H1 (cell line): ENCODE measurements around the gene POLN. TPM values are rescaled to one million over a fixed set of nuclear protein-coding genes. Genes with fewer than 3 reads are reported as not detected.

ENCODE experiments used
- CTCF ChIA-PET: fragments of 300-600 bp; sonication (Branson Sonifier 250); formaldehyde crosslinking; loops from one replicate; lab custom pipeline; 2021; ENCODE audit not compliant: partially characterized antibody; lab: Charles Lee
- POLR2A ChIA-PET: fragments of 300-600 bp; sonication (Branson Sonifier 250); formaldehyde crosslinking; loops from one replicate; lab custom pipeline; 2021; ENCODE audit warnings: inconsistent platforms; ENCODE audit not compliant: partially characterized antibody; lab: Charles Lee
- DNase-seq, 2 experiments: peaks; one replicate each; pipeline versions ENCODE4 v3.0.0 to v3.0.0-alpha.2; 2010 to 2022; ENCODE audit warnings: low spot score in 2 of 2, low read depth in 1 of 2, mixed read lengths in 1 of 2
- FAIRE-seq: peaks from 2 replicates; lab custom pipeline; 2011; peaks lifted over from hg19 to GRCh38; lab: Jason Lieb, UNC
- H2AFZ ChIP-seq: 2 replicates; pipeline ENCODE4 v1.8.1; 2012; ENCODE audit warnings: low read length, inconsistent platforms
- H2AK5ac ChIP-seq: 2 replicates; pipeline ENCODE4 v1.6.1; 2013; ENCODE audit warnings: low read depth, low read length
- H2BK120ac ChIP-seq: replicated peaks from 2 replicates; pipeline ENCODE3; 2013; ENCODE audit warnings: low read depth, low read length, inconsistent platforms
- H2BK12ac ChIP-seq: 2 replicates; pipeline ENCODE4 v1.6.1; 2013; ENCODE audit warnings: low read depth, low read length
- H2BK15ac ChIP-seq: 2 replicates; pipeline ENCODE4 v1.6.1; 2013; ENCODE audit warnings: low read length
- H2BK20ac ChIP-seq: 2 replicates; pipeline ENCODE4 v1.6.1; 2013; ENCODE audit warnings: low read length
- H2BK5ac ChIP-seq: 2 replicates; pipeline ENCODE4 v1.6.1; 2013; ENCODE audit warnings: low read depth, low read length
- H3K14ac ChIP-seq: 2 replicates; pipeline ENCODE4 v1.6.1; 2013; ENCODE audit warnings: inconsistent platforms; ENCODE audit not compliant: insufficient read length
- H3K18ac ChIP-seq: 2 replicates; pipeline ENCODE4 v1.6.1; 2013; ENCODE audit warnings: low read length; ENCODE audit errors: extremely low read depth
- H3K23ac ChIP-seq: 2 replicates; pipeline ENCODE4 v1.6.1; 2013; ENCODE audit warnings: inconsistent platforms; ENCODE audit not compliant: insufficient read length
- H3K23me2 ChIP-seq: 2 replicates; pipeline ENCODE4 v1.6.1; 2013; ENCODE audit warnings: low read depth, low read length
- H3K27ac ChIP-seq: 2 replicates; pipeline ENCODE4 v1.6.1; 2011; ENCODE audit warnings: low read depth, low read length, inconsistent platforms
- H3K27me3 ChIP-seq, 4 experiments: replicated peaks in 1 of 4; 1 replicate in 1 of 4; 2 replicates in 3 of 4; pipeline versions ENCODE4 v1.6.1 to v1.8.1; 2011 to 2013; ENCODE audit warnings: low read length in 3 of 4, mild to moderate bottlenecking in 3 of 4, inconsistent platforms in 2 of 4, mixed read lengths in 2 of 4, moderate library complexity in 1 of 4; ENCODE audit not compliant: control insufficient read depth in 3 of 4, insufficient read depth in 3 of 4; ENCODE audit errors: extremely low read depth in 1 of 4
- H3K36me3 ChIP-seq, 4 experiments: 2 replicates each; pipeline versions ENCODE4 v1.6.1 to v1.8.1; 2011 to 2013; ENCODE audit warnings: mild to moderate bottlenecking in 4 of 4, low read length in 3 of 4, moderate library complexity in 2 of 4, control low read depth in 1 of 4, inconsistent platforms in 1 of 4; ENCODE audit not compliant: insufficient read depth in 4 of 4, control insufficient read depth in 2 of 4
- H3K4ac ChIP-seq: replicated peaks from 2 replicates; pipeline ENCODE3; 2013; ENCODE audit warnings: low read length, low read depth, mixed read lengths, inconsistent platforms; ENCODE audit not compliant: insufficient read length
- H3K4me1 ChIP-seq, 4 experiments: replicated peaks in 1 of 4; 1 replicate in 1 of 4; 2 replicates in 3 of 4; pipeline versions ENCODE4 v1.6.1 to v1.8.1; 2011 to 2013; ENCODE audit warnings: low read length in 3 of 4, inconsistent platforms in 2 of 4, mixed read lengths in 1 of 4; ENCODE audit not compliant: insufficient read depth in 4 of 4, control insufficient read depth in 3 of 4
- H3K4me2 ChIP-seq, 2 experiments: 2 replicates each; pipeline versions ENCODE4 v1.6.1 to v1.8.1; 2011 to 2013; ENCODE audit warnings: low read depth in 2 of 2, low read length in 2 of 2, control low read depth in 1 of 2, inconsistent platforms in 1 of 2, mild to moderate bottlenecking in 1 of 2; ENCODE audit not compliant: insufficient read depth in 1 of 2
- H3K4me3 ChIP-seq, 4 experiments: fragments of 200-600, 300-600 bp in 1 of 4; sonication (generic), shearing (Covaris generic), sonication (Bioruptor Twin) in 1 of 4; 2 replicates each; pipeline versions ENCODE4 v1.5.1 to v1.8.1; 2011 to 2016; ENCODE audit warnings: low read length in 4 of 4, low read depth in 3 of 4, control low read depth in 2 of 4, inconsistent platforms in 2 of 4, mild to moderate bottlenecking in 2 of 4, mixed read lengths in 1 of 4, moderate library complexity in 1 of 4; ENCODE audit not compliant: insufficient read depth in 2 of 4; ENCODE audit errors: extremely low read depth in 1 of 4
- H3K56ac ChIP-seq: replicated peaks from 2 replicates; pipeline ENCODE3; 2013; ENCODE audit warnings: low read depth, mild to moderate bottlenecking, mixed read lengths, low read length, inconsistent platforms; ENCODE audit not compliant: insufficient read length
- H3K79me1 ChIP-seq: 2 replicates; pipeline ENCODE4 v1.6.1; 2013; ENCODE audit warnings: low read depth, low read length, control low read depth
- H3K79me2 ChIP-seq, 2 experiments: 2 replicates each; pipeline versions ENCODE4 v1.6.1 to v1.8.1; 2012 to 2013; ENCODE audit warnings: low read length in 2 of 2, mild to moderate bottlenecking in 2 of 2, inconsistent platforms in 1 of 2; ENCODE audit not compliant: insufficient read depth in 2 of 2, control insufficient read depth in 1 of 2
- H3K9ac ChIP-seq, 4 experiments: replicated peaks in 1 of 4; 1 replicate in 1 of 4; 2 replicates in 3 of 4; pipeline versions ENCODE4 v1.6.1 to v1.8.1; 2011 to 2013; ENCODE audit warnings: low read depth in 3 of 4, low read length in 3 of 4, control low read depth in 2 of 4, mild to moderate bottlenecking in 2 of 4, moderate library complexity in 2 of 4, inconsistent platforms in 1 of 4; ENCODE audit errors: extremely low read depth in 1 of 4
- H3K9me3 ChIP-seq, 2 experiments: 2 replicates each; pipeline versions ENCODE4 v1.6.1 to v1.8.1; 2012 to 2013; ENCODE audit warnings: mild to moderate bottlenecking in 2 of 2, moderate library complexity in 2 of 2, control low read depth in 1 of 2, inconsistent platforms in 1 of 2, low read depth in 1 of 2, low read length in 1 of 2, mixed read lengths in 1 of 2; ENCODE audit not compliant: insufficient read depth in 2 of 2
- H4K20me1 ChIP-seq, 2 experiments: replicated peaks in 1 of 2; 2 replicates each; pipeline versions ENCODE3 to v1.8.1; 2011 to 2013; ENCODE audit warnings: inconsistent platforms in 2 of 2, low read length in 2 of 2, mild to moderate bottlenecking in 1 of 2; ENCODE audit not compliant: insufficient read depth in 2 of 2, control insufficient read depth in 1 of 2
- H4K5ac ChIP-seq: 2 replicates; pipeline ENCODE4 v1.6.1; 2013; ENCODE audit warnings: low read length, low read depth, mixed read lengths, inconsistent platforms; ENCODE audit not compliant: insufficient read length
- H4K8ac ChIP-seq: 2 replicates; pipeline ENCODE4 v1.8.0; 2013; ENCODE audit warnings: mild to moderate bottlenecking, moderate library complexity, low read length, inconsistent platforms; ENCODE audit not compliant: insufficient read depth; ENCODE audit errors: extremely low read depth
- H4K91ac ChIP-seq: replicated peaks from 2 replicates; pipeline ENCODE3; 2013; ENCODE audit warnings: low read length, mixed read lengths, inconsistent platforms; ENCODE audit not compliant: insufficient read length
- BCL11A ChIP-seq, 2 experiments: IDR thresholded peaks; one replicate each; pipeline ENCODE4 v1.6.1; 2011; ENCODE audit warnings: low read depth in 2 of 2, low read length in 2 of 2, mild to moderate bottlenecking in 2 of 2
- E2F6 ChIP-seq: IDR thresholded peaks from 2 replicates; pipeline ENCODE4 v1.6.1; 2012; ENCODE audit warnings: inconsistent platforms
- EGR1 ChIP-seq: IDR thresholded peaks from 2 replicates; pipeline ENCODE4 v1.6.1; 2011; ENCODE audit warnings: low read depth, low read length, borderline replicate concordance
- KDM4A ChIP-seq: IDR thresholded peaks from one replicate; pipeline ENCODE4 v1.7.1; 2012; ENCODE audit warnings: low read depth, mild to moderate bottlenecking, moderate library complexity, low read length, inconsistent platforms; ENCODE audit not compliant: severe bottlenecking
- MAFK ChIP-seq: IDR thresholded peaks from 2 replicates; pipeline ENCODE4 v1.6.1; 2012; ENCODE audit warnings: low read depth, mild to moderate bottlenecking, improper control_type of control experiment, low read length
- NANOG ChIP-seq: IDR thresholded peaks from 2 replicates; pipeline ENCODE4 v1.6.1; 2011; ENCODE audit warnings: low read length, low read depth, mild to moderate bottlenecking, inconsistent platforms; ENCODE audit not compliant: insufficient read depth, poor library complexity, severe bottlenecking
- RAD21 ChIP-seq, 2 experiments: IDR thresholded peaks in 1 of 2; conservative IDR thresholded peaks in 1 of 2; 2 replicates each; pipeline ENCODE4 v1.6.1; 2011; ENCODE audit warnings: low read depth in 2 of 2, low read length in 2 of 2, improper control_type of control experiment in 1 of 2, inconsistent platforms in 1 of 2, mild to moderate bottlenecking in 1 of 2, moderate library complexity in 1 of 2
- SAP30 ChIP-seq: fragments of 300-600 bp; sonication (generic); IDR thresholded peaks from 2 replicates; pipeline ENCODE4 v1.7.1; 2012; ENCODE audit warnings: low read length, moderate library complexity, mild to moderate bottlenecking, inconsistent platforms; ENCODE audit not compliant: insufficient read depth, insufficient replicate concordance
- WGBS, 2 experiments: shearing (Covaris generic) in 1 of 2; methylation state at CpG; one replicate each; pipeline versions ENCODE4 v1.1.6 to v1.1.7; 2013 to 2015; ENCODE audit warnings: low lambda C conversion rate in 2 of 2, mixed read lengths in 2 of 2, inconsistent platforms in 1 of 2, low coverage in 1 of 2, missing lambda C conversion rate in 1 of 2; ENCODE audit not compliant: insufficient replicate concordance in 2 of 2, insufficient coverage in 1 of 2, insufficient read length in 1 of 2; ENCODE audit errors: extremely low coverage in 1 of 2, missing lambda C conversion rate in 1 of 2; 5-methylcytosine and 5-hydroxymethylcytosine counted together
- polyA plus RNA-seq, 7 experiments: library from polyadenylated mRNA; depleted of rRNA in 3 of 7; stranded (reverse) in 5 of 7; unstranded in 2 of 7; fragments of >200 nt in 5 of 7; fragments of 200-250 nt in 2 of 7; gene quantifications; 1 replicate in 5 of 7; 2 replicates in 1 of 7; 4 replicates in 1 of 7; pipeline versions ENCODE4 v1.2.1 to v1.2.3, GENCODE V29; 2011 to 2013; ENCODE audit warnings: missing spikeins in 2 of 7, mixed read lengths in 2 of 7
- total RNA-seq: library from RNA; stranded (reverse); fragmentation: NEBNext Ultra II Directional; extraction: Animal tissue kit (Norgen Biotek cat#: 25700); gene quantifications from 2 replicates; pipeline ENCODE4 v1.2.1, GENCODE V29; 2021

The POLN gene
- total and polyA plus RNA-seq, 2 of the 8 experiments (the other 6 are each of a cell fraction or from before 2014, with no cell fraction given), result 0.98 to 1.5 TPM

DNA sequence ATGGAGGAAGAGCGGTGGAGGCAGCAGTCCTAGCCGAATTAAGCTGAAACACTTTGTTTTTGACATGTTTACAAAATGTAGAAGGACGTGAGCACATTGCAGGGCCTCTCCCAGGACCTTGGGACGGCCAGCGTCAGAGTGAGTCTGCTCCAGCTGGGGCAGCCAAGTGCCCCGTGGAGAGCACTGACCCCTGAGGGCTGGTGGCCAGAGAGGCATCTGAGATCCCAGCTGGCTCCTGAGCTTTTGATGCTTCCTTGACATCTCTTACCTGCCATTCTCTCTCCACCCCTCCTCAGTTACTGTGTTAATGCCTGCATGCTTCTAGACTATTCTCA is 158.1 kb downstream of the POLN start:
- Histone ChIP-seq H3K4ac (no peak overlapping the region), H2BK20ac (no peak overlapping the region), H4K20me1 (peaks cover 2 to 3% of the 10 kb centered on the region in 2 experiments), H4K91ac (no peak overlapping the region), H3K56ac (no peak overlapping the region), H3K14ac (no peak overlapping the region), H3K23me2 (no peaks in the 10 kb centered on the region), H4K5ac (no peak overlapping the region), H2BK15ac (no peak overlapping the region), H3K23ac (no peak overlapping the region), H3K79me2 (no peaks in the 10 kb centered on the region), H2AFZ (no peak overlapping the region), H4K8ac (no peak overlapping the region), H3K4me3 (no peak overlapping the region), H3K9me3 (no peaks in the 10 kb centered on the region), H3K36me3 (no peaks in the 10 kb centered on the region), H2AK5ac (no peak overlapping the region), H3K27ac (no peak overlapping the region), H2BK12ac (no peak overlapping the region), H3K4me2 (no peak overlapping the region)
- DNase-seq, result peak in 1 of 2 experiments; percentile 31
- POLR2A ChIA-PET, result interaction anchor here (1.0 kb wide), 1 partner anchor 12 kb away, joined by 3 read pairs; no protein-coding TSS in a partner anchor
- FAIRE-seq, result no peak
- TF ChIP-seq BCL11A (IDR thresholded peaks at IDR 0.05; ENCODE audit: low read depth in 2 of 2, low read length in 2 of 2) (no peak), E2F6 (no peak), SAP30 (no peak), RAD21 (IDR thresholded peaks at IDR 0.05 in 1 of 2, conservative IDR thresholded peaks at IDR 0.05 in 1 of 2; ENCODE audit: low read depth in 2 of 2, low read length in 2 of 2) (no peak), EGR1 (no peak), KDM4A (no peak), NANOG (no peak), MAFK (no peak)
- TF ChIP-seq, all 59 proteins: peak for 0
- no peak overlapping the region for H3K9ac ChIP-seq
- peaks cover 0 to 3% (median under 1%) of the 10 kb centered on the region in 4 experiments; a peak in 1 of 7 replicates for H3K27me3 ChIP-seq
- no peak overlapping the region for H3K18ac ChIP-seq
- no peak overlapping the region for H2BK120ac ChIP-seq
- CTCF ChIA-PET, result interaction anchor here (0.5 to 1.6 kb wide), 5 partner anchors 14 to 274 kb away, joined by 3 to 5 read pairs (median 3); no protein-coding TSS in a partner anchor
- no peaks in the 10 kb centered on the region for H3K4me1 ChIP-seq
- no peak overlapping the region for H2BK5ac ChIP-seq
- WGBS, 2 experiments, result 89% methylated on average over 6 of the region's 6 CpGs; no CpG with 5 or more reads in 1 of the 2 experiments
- no peaks in the 10 kb centered on the region for H3K79me1 ChIP-seq
